ENCODE results near the gene PRTFDC1. TPM values are rescaled to one million over a fixed set of nuclear protein-coding genes. Genes with fewer than 3 reads are reported as not detected.

The PRTFDC1 gene
- polyA plus RNA-seq, 12 donors: 7.4 to 26.9 (median 15.6) TPM; not detected in 1

GRCh38 chr10:24882047-24882698 lies 70.2 kb downstream of the PRTFDC1 start:
- DNase-seq: no peak

- no peak for DNase-seq
Observed at GRCh38 chr10:24879861-24880260, 72.5 kb downstream of the PRTFDC1 start.

GRCh38 chr10:24874133-24874532 lies 78.3 kb downstream of the PRTFDC1 start:
- DNase-seq: no peak

GRCh38 chr10:24873281-24873683 lies 79.1 kb downstream of the PRTFDC1 start:
- no peak for DNase-seq

- DNase-seq: no peak
Observed at GRCh38 chr10:24872790-24873182, 79.6 kb downstream of the PRTFDC1 start.

- no peak for DNase-seq
Observed at GRCh38 chr10:24872049-24872789, 80.2 kb downstream of the PRTFDC1 start.

- DNase-seq: no peak
Observed at GRCh38 chr10:24871011-24871935, 81.1 kb downstream of the PRTFDC1 start.

GRCh38 chr10:24869354-24870015 lies 82.9 kb downstream of the PRTFDC1 start:
- no peak for DNase-seq

GRCh38 chr10:24866604-24867583 lies 85.5 kb downstream of the PRTFDC1 start:
- DNase-seq: peak; percentile 65

- DNase-seq: no peak
Observed at GRCh38 chr10:24865783-24866182, 86.6 kb downstream of the PRTFDC1 start.

GRCh38 chr10:24862589-24862988 lies 89.8 kb downstream of the PRTFDC1 start:
- no peak for DNase-seq

GRCh38 chr10:24858288-24859270 lies 93.8 kb downstream of the PRTFDC1 start:
- no peak for DNase-seq

GRCh38 chr10:24857031-24857725 lies 95.2 kb downstream of the PRTFDC1 start:
- DNase-seq: no peak

GRCh38 chr10:24854256-24854655 lies 98.2 kb downstream of the PRTFDC1 start:
- DNase-seq: no peak

GRCh38 chr10:24853661-24854060 lies 98.7 kb downstream of the PRTFDC1 start:
- no peak for DNase-seq

- no peak for DNase-seq
Observed at GRCh38 chr10:24851629-24852028, 100.8 kb downstream of the PRTFDC1 start.

GRCh38 chr10:24850727-24851296 lies 101.6 kb downstream of the PRTFDC1 start:
- DNase-seq: no peak
